GM12892 (cell line): Measurements from ENCODE around the gene TRABD2B.

Experiments
- DNase-seq: peaks from one replicate; pipeline ENCODE4 v3.0.0; 2011; ENCODE audit not compliant: insufficient read length
- FAIRE-seq: peaks from 2 replicates; lab custom pipeline; 2011; peaks lifted over from hg19 to GRCh38; lab: Jason Lieb, UNC
- POLR2A ChIP-seq: IDR thresholded peaks from 2 replicates; pipeline ENCODE4 v1.6.1; 2011; ENCODE audit warnings: low read depth, low read length, control low read depth
- POLR2AphosphoS5 ChIP-seq: IDR thresholded peaks from 2 replicates; pipeline ENCODE4 v1.6.1; 2011; ENCODE audit warnings: low read depth, low read length, control low read depth
- TAF1 ChIP-seq: IDR thresholded peaks from 2 replicates; pipeline ENCODE4 v1.6.1; 2011; ENCODE audit warnings: low read depth, mild to moderate bottlenecking, control low read depth, low read length, borderline replicate concordance

Gene TRABD2B

GRCh38 chr1:47759936-47760629 lies 237.1 kb downstream of the TRABD2B start:
- no peak for DNase-seq
- no peak for FAIRE-seq
- TF ChIP-seq TAF1: no peak
- TF ChIP-seq POLR2A: no peak
- no peak for TF ChIP-seq POLR2AphosphoS5

- no peak for TF ChIP-seq POLR2A
- TF ChIP-seq TAF1: no peak
- TF ChIP-seq POLR2AphosphoS5: no peak
- DNase-seq: no peak
- FAIRE-seq: no peak
These were observed 237.8 kb downstream of the TRABD2B start for GRCh38 chr1:47759251-47759935.

- FAIRE-seq (no peak), DNase-seq (no peak)
- TF ChIP-seq POLR2A (no peak), POLR2AphosphoS5 (no peak), TAF1 (no peak)
These were observed 238.6 kb downstream of the TRABD2B start for GRCh38 chr1:47758341-47759250.

DNA sequence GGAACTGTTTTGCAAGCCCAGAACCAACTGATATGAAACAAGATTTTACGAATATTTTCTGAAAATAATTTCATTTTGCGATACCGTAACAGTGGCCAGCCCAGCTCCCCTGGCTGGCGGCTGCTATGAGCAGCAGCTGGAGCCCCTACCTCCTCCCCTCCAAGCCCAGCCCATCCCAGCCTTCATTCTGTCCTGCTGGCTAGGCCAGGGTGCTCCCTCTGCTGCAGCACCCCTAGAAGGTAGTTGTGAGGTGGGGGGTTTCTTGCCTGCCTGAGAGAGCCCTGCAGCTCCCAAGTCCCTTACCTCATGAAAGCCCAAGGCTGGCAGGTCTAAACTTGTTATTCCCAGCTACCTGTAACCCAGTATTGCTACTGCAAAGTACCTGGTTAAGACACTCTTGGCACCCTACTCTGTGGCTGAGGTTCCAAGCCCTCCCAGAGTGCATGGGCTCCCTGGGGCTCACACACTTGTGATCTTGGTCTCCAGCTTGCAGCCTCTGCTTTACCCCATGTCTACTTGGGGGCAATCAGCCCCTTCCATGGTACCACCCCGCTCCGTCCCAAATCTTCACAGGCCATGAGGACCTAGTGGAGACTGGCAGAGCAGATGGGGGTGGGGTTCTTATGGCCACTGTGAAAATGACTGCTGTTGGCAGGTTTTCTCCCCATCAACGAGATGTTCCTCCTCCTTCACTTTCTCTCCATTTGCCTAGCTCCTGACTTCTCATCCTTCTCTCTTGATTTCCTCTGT lies 239.8 kb downstream of the TRABD2B start:
- FAIRE-seq (no peak), DNase-seq (no peak)
- TF ChIP-seq TAF1: no peak
- no peak for TF ChIP-seq POLR2AphosphoS5
- no peak for TF ChIP-seq POLR2A

GRCh38 chr1:47756411-47756810 lies 240.8 kb downstream of the TRABD2B start:
- TF ChIP-seq POLR2AphosphoS5 (no peak), POLR2A (no peak), TAF1 (no peak)
- DNase-seq (no peak), FAIRE-seq (no peak)

DNA sequence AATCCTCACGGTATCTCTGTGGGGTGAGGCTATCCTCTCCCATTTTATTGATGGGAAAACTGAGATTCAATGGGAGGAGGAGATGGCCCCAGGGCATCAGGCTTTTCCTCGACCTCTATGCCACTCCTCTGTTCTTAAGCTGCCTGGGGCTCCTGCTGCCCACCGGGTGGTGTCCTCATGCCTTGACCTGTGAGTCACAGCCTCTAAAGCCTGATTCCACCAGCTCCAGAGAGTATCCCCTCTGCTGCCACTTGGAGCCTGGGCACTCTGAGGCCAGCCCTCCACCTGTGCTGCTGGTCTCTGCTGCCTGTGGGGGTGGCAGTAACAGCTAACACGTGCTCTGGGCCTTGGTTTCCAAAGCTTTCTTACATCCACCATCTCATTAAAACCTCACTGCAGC lies 241.2 kb downstream of the TRABD2B start:
- FAIRE-seq: no peak
- no peak for TF ChIP-seq POLR2AphosphoS5
- TF ChIP-seq POLR2A: no peak
- TF ChIP-seq TAF1: no peak
- DNase-seq: no peak

GRCh38 chr1:47755101-47755990 lies 241.8 kb downstream of the TRABD2B start:
- FAIRE-seq (peak; percentile 73), DNase-seq (peak; percentile 42)
- no peak for TF ChIP-seq POLR2A
- no peak for TF ChIP-seq TAF1
- TF ChIP-seq POLR2AphosphoS5: no peak

DNA sequence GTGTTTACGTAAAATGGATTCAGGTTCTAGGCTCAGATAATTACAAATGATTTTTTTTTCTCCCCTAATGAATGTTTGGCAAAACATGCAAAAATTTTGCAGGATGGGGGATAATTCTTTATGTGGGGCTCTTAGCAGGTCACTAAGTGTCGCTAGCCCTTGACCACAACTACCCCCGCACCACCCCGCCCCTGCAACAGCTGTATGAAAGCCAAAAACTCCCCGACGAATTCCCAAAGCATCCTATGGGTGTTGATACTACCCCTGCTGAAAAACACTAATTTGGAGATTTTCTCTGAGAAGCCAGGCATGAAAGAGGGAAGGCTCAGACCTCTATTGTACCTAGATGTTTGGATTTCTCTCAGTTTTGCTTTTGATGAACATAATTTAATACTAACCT lies 243.0 kb downstream of the TRABD2B start:
- no peak for FAIRE-seq
- DNase-seq: no peak
- TF ChIP-seq POLR2A: no peak
- no peak for TF ChIP-seq POLR2AphosphoS5
- no peak for TF ChIP-seq TAF1

DNA sequence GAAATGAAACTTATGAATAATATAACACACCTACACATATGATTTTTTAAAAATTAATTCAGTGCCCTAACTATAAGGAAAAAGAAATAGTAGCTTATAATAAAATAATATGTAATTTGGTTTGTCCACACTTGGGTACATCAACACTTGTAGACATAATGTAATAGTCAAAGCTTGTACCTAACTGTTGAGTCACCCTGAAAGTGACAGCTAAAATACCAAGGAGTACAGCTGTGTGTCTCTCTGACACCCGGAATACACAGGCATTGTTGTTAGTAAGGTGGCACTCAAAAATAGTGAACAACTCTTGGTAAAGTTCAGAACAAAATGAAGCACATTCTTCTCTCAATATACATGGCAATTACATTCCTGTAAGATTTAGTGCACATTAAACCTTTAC lies 243.4 kb downstream of the TRABD2B start:
- TF ChIP-seq POLR2AphosphoS5 (no peak), POLR2A (no peak), TAF1 (no peak)
- FAIRE-seq (no peak), DNase-seq (no peak)

DNA sequence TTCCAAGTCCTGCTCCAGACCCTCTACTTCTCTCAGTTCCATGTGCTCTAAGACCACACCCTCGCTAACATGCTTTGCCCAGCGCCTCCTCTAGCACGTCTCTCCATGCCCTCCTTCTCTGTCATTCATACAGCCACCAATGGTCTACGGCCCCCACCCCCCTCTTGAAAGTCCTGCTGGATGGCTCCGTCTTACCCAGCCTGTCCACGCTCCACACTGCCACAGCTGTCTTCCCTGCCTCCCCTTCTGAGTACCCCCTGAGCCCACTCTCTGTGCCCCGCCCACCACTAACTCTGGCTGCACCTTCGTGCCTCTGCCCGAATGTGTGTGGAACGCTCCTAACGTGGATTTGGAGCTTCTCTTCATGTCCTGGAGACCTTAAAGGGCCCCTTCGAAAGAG lies 244.6 kb downstream of the TRABD2B start:
- no peak for FAIRE-seq
- no peak for DNase-seq
- TF ChIP-seq POLR2AphosphoS5 (no peak), POLR2A (no peak), TAF1 (no peak)
